ENCODE data around the gene CTNND2.

CTNND2 gene

DNA sequence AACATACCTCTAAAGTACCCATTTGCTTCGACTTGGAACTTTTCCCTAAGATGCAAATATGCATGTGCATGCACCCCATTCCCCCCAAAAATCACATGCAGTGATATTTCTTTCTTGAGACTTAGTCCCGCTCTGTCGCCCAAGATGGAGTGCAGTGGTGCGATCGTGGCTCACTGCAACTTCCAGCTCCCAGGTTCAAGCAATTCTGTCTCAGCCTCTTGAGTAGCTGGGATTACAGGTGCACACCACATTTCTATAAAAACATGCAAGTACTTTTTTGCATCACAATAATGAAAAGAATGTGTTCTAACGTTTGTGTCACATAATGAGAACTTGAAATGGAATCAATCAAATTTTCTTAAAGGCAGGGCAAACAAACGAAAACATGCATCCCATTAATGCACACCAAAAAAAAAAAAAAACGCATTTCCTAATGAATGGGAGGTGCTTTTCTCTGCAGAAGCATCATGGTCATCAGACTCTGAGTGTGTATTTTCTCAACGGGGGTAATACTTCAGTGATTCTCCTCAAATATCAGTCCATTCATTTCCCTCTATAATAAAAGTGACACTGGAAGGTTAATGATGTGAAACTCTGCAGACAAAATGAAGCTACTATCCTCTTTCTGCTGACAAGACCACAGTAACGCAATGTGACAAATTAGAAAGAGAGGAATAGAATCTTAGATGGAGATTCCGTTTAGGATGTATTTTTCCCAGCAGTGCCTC, 389.4 kb downstream of the CTNND2 start:
- DNase-seq (ENCODE audit: low read depth): no peak

DNA sequence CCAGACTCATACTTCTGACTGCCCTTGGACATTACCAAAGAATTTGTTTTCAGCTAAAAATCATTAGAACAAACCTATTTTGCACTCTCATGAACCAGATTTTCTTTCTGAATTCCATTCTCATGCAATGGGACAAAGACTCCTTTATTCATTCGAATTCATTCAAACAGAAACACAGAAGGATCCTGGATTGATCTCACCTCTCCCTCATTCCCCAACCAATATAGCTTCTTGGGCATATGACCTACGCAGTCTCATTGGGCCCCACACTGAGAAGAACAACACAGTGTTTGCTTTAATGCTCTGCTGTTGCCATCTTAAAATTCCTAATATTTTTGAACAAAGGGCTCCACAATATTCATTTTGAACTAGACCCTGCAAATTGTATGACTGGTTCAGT, 392.4 kb downstream of the CTNND2 start:
- DNase-seq (ENCODE audit: low read depth): no peak

DNA sequence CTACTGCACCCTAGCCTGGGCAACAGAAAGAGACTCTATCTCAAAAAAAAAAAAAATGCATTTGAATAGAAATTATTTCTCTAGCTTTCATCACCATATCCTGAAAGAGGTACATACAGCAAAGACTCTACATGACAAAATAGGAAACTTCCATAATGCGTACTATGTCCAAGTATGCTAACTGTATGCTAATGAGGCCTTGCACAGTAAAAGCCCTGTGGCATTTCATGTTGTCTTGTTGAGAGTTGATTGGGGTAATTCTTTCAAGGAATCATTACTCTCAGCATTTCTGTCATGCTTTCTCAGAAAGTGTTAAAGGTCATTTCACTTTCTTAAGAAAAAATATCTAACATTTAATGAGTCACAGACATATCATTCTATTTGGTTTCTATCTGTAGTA, 393.4 kb downstream of the CTNND2 start:
- no peak for DNase-seq (ENCODE audit: low read depth)

DNA sequence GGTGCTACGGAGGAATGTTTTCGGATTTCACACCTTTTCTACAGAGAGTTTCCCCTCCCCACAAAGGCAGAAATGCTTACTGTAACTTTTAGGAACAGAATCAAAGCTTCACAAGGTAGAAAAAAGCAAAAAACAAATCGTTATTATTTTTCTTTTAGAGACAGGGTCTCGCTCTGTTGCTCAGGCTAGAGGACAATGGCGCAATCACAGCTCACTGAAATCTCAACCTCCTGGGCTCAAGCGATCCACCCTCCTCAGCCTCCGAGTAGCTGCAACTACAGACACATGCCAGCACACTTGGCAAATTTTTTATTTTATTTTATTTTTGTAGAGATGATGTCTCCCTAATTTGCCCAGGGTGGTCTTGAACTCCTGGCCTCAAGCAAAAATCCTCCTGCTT, 394.5 kb downstream of the CTNND2 start:
- DNase-seq (ENCODE audit: low read depth): no peak

DNA sequence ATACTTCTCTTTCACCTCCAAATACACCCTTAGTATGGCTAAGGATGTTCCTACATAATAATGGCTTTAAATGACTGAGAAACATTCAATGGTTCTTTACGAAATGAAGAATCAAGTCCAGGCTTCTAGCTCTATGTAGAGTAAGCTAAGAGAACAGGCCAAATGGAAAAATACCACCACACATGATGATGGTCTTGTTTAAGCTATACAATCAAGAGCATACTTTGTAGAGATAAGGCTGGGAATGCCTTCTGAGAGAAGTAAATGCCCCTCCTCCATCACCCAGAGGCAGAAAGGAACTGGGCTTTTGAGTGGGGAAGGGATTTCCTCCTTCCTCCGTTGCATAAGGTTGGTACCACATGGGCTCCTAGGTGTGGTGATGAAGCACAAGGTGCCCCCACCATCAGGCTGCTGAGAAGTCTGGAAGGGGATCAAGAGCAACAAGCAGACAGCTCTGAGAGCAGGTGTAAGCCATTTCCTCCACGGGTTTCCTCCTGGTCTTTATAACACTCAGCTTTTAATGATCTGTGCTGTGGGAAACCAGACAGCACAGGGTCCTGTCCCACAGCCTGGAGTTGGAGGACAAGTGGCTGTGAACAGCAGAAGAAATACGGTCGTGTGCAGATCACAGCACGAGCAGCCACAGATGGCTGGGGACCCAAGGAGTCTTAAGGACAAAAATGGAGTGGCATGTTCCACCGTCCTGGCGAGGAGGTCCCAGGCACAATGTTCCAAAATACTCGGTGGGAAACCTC, 396.9 kb downstream of the CTNND2 start:
- no peak for DNase-seq (ENCODE audit: low read depth)

DNA sequence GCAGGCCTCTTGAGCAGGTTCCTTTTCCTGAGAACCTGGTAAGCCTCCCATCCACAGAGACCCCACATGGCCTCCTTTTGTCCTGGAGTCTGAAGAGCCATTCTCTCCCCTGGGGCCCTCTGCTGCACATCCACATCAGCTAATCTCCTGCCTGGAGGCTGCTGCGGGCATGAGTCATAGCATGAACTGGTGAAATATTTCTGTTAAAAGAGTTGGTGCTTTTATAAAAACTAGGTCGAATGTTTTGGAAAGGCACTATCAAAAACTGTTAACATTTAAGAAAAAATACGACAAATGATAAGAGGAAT, 399.4 kb downstream of the CTNND2 start:
- no peak for DNase-seq (ENCODE audit: low read depth)

DNA sequence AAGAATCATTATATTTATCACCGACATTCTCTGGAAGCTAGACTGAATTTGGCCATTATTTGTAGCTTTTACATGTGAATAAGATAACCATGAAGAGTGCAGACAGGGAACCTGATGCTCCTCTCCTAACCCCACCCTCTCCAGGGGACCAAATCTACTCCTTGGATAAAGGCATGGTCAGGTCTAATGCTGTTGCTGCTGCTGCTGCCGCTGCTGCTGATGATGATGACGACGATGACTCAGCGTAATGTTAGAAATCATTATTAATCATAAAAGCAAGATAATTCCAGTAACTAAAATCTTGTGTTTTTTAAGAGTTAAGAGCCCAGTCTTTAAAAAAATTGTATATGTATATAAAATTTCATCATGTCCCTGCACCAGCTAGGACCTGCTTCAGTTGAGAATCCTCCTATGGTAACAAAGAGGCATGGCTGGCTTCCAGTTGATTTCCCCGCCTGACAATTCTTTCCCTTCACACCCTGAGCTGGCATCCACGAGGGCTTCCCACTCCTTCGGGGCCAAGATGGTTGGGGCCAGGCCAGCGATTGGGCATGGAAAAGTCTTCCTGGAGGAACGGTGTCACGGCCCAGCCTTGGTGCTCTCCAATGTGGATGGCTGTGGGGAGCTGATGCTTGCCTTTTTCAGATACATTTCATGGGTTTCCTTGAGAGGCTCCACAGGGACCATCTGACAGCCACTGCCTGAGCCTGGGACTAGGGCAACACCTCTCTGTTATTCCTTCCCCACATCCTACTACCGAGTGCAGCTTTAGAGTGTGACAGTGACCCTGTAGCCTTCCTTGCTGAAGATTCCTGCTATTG, 400.0 kb downstream of the CTNND2 start:
- DNase-seq (ENCODE audit: low read depth): no peak

DNA sequence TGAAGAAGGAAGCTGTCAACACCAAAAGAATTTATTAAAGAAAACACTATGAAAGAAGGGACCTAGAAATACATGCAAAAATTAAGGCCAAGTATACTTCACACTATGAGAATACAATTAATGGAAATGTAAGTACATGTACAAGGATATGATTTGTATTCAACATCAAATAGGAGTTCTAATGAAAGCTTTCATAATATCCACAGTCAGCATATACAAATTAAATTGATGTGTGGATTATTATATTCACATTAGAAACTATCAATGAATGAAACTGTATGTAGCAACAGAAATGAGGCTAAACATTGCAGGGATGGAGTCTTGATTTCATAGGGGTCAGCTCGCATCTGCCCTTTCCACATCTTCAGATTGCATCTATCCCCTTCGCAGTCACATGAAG, 401.5 kb downstream of the CTNND2 start:
- no peak for DNase-seq (ENCODE audit: low read depth)

DNA sequence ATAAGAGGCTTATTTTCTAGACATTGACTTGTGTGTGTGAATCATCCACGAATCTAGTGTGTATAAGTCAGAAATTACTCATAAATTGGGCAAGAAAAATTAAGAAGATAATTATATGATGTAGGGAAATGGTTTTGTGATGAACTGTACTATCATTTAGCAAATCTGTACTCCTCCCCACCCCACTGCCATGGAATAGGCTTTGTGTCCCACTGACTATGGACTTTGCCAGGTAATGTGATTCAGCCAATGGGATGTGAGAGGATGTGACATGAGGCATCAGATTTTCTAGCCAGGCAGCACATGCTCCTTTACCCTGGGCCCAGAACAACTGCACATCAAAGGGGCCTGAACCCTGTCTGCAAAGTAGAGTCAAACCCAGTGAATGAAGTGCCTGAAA, 406.6 kb downstream of the CTNND2 start:
- no peak for DNase-seq (ENCODE audit: low read depth)

DNA sequence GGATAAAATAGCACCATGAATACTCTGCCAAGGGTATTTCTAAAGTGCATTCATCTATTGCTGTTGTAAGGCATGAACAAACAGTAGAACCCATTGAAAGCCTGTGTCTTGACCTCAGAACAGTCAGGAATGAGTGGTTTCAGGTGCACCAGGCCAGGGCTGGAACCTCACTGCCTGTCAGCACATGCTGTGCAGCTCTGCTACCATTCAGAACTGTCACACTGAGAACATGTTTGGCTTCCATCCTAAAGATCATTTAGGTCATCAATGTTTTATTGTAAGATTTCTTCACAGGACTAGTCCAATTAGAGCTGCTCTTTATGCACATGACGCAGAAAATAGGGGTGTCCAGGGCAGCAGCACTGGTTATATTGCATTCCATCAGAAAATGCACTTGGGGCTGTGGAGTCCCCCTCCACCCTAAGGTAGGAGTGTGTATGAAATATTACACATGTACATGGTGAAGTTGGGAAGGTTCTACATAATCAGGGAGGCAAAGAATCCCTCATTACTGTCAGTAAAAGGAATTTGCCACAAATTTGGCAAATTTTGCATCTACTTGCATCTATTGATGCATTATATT, 408.0 kb downstream of the CTNND2 start:
- DNase-seq (ENCODE audit: low read depth): no peak

DNA sequence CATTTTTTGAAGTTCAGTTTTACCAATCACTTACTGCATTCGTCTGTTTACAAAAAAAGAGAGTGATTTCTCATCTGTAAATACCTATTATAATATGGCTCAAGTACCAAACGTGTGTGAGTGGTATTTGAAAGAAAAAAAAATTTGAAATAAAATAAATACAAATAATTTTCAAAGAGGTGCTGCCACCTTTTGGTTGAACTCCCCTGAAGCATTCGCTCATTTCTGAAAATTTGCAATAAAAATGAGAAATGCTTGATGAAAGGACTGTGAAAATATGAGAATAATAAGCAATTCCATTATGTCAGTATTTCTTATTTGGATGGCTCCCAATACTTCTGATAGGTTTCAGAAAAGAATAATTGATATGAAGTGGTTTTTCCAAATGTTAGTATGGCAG, 409.9 kb downstream of the CTNND2 start:
- no peak for DNase-seq (ENCODE audit: low read depth)

DNA sequence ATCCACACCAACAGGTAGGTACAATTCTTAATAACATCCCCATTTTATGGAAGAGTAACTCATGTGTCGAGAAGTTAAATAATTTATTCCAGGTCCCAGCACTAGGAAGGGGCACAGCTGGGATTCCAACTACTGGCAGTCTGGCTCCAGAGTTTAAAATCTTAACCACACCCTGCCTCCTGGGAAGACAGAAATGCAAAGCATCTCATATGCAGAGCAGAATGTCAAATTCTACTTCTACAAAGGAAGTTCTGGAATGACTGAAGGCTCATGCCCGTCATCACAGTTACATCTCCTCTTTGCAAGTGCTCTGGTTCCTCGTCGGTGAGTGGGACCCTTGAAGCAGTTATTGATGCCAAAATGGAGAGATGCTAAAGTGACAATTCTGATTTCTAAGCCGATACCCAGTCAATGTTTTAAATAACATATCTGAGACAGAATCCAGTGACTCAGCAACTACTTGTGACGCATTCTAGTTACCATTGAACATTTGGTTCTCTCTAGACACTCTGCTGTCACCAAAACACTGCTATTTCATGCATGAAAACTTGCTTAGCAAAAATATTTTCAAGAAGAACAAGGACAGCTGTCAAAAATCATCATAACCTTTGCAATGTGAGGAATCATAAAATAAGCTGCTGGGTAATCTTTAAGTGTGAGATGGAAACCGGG, 412.7 kb downstream of the CTNND2 start:
- no peak for DNase-seq (ENCODE audit: low read depth)

DNA sequence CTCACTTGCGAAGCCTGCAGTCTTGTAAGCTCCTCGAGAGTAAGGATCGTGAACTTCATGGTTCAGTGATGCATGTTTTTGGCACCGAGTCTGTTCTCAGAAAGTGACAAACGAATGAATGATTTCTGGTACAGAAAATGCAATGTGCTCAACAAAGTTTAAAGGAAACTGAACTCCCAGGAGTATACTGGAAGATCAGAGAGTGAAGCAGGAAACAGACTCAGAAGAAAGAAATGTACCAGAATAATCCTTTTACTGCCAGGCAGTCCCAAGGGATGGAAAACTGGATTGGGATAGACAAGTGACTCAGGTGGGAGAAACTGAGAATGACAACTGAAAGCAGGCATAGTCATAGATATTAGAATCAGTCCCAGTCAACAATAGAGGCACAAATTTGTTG, 420.6 kb downstream of the CTNND2 start:
- DNase-seq (ENCODE audit: low read depth): no peak

DNA sequence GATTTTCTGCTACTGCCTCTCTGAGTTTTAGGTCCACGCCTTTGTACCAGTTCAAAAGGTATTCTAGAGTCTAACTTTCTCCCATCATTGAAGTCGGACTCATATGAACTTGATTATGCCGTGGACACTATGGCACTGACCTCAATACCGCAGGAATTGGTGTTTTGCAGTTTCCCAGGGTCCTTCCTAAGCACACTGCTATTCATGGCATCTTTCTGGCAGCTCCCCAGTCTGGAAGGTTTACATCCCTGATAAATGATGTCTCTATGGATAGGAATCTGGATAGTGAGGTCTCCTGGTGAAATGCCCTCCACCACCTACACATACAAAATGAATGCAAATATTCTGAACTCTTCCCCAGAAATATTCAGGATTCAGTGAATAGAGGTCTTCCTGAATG, 422.2 kb downstream of the CTNND2 start:
- DNase-seq (ENCODE audit: low read depth): no peak

DNA sequence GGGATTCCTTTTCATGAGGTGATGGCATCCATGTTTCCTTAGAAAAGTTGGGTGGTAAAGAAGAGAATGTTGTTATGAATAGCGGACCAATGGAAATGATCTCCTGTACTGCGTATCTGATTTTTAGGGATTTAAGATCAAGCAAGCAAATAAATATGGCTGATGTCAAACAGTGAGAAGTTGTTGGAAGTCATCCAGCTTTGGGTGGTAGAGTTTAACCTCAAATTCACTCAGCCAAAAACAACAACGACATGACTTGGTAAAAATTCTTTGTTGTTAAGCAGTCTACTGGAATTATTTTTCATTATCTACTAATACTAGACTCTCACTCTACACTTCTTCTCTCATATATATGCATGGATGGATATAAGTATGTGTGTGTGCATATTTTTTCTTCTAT, 426.5 kb downstream of the CTNND2 start:
- no peak for DNase-seq (ENCODE audit: low read depth)

DNA sequence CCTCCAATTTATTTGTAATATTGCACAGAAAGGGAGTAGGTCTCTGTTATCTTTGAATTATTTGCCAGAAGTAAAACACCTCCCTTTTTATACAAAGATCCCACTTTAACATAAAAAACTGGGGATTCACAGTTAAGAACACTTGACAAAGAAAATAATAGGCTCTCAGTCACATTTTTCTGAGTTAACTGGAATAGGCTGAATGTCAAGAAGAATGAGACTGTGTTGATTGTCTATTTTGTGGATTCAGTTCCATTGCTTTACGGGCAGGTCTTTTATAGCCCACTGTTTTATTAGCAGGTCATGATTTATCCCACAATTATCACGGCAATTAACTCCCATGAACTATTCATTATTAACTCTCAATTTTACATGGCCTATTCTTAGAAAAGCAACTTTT, 427.4 kb downstream of the CTNND2 start:
- DNase-seq (ENCODE audit: low read depth): no peak

DNA sequence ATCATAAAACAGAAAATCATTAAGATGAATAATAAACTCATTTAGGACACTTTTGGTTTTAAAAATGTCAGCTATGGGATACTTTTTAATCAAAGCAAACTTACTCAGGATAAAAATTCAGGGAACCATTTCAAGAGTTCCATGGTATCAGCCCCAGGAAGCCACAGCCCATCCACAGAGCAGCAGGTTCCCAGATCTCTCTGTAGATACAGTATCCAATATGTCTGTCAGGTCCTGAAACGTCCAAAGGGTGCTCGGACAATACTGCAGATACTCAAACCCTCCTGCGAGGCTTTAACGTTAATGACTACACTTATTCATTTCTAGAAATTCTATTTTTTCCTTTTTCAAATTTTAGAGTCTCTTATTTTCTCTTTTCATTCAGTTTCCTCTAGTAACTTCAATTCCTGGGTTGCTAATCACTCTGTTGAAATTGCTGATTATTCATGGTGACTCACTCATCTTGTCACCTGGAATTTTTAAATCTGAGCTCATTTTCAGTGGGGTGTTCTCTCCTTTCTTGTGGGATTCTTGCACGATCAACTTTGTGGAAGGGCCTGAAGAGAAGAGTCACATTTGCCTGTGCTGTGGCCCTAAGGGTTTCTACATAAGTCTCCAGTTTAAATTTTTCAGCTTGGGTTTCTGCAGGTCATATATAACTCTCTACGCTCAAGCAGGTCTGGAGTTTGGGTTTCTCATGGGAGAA, 435.8 kb downstream of the CTNND2 start:
- no peak for DNase-seq (ENCODE audit: low read depth)

DNA sequence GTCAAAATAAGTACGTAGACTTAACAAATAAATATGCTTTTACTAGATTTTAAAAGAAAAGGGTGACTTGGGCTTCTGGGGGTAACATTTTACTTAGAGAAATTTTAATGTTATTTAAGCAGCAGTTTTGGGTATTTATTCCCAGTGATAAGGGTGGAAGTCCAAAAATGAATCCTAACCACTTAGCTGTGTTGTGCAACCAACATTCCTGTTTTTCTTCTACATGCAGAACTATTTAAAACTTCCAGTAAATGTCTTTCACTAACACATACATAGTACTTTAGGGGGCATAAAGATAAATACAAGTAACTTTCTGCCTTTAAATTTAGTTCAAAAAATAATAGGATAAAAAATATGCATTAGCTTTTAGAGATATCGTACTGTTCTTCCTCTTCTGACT, 436.7 kb downstream of the CTNND2 start:
- no peak for DNase-seq (ENCODE audit: low read depth)

DNA sequence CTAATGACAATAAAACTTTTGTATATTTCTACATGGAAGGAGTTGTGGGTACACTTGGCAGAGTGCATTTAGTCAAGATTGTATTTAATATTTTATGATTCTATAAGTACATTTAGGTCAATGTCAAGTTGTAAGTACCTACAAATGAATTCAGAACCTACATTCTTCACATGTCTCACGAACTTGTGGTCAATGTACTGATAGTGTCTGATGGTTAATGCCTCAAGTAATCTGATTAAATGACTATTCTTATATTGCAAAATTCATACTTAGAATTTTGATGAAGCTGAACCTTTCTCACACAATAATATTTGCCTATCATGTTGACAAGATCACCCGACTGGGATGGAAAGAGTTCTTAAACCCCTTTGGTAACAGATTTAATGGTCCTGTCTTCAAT, 444.5 kb downstream of the CTNND2 start:
- DNase-seq (ENCODE audit: low read depth): no peak

DNA sequence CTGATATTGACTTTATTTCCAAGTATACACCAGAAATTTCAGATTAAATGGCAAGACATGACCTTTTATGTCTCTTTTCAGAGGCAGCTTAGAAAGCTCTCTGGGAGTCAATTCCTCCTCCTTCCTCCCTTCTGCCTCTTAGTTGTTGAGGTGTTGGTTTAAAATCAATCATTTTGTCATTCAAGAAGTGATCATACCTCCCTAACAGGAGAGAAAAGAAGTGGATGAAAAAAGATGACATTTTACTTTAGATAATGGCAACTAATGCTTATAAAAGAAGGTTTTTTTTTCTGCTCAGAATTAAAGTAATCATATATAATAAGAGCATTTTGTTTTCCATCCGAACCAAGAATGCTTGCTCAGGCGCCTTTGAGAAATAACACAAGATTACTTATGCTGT, 448.7 kb downstream of the CTNND2 start:
- DNase-seq (ENCODE audit: low read depth): no peak

DNA sequence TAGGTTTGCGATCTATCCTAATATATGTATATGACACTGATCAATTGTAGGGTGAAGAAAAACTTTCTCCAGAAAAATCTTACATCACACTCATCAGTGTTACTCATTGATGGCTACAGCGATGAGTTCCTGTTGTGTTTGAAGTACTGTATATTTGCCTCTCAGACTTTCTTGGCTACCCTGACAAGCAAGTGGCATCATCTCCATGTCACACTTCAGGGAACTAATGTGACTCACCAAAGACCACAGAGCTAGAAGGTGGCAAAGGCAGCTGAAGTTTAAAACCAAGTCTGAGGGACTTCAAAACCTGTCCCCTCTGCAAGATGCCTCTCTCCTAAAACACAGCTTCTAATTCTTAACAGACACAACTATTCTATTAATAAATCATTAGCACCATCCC, 451.4 kb downstream of the CTNND2 start:
- DNase-seq (ENCODE audit: low read depth): no peak

DNA sequence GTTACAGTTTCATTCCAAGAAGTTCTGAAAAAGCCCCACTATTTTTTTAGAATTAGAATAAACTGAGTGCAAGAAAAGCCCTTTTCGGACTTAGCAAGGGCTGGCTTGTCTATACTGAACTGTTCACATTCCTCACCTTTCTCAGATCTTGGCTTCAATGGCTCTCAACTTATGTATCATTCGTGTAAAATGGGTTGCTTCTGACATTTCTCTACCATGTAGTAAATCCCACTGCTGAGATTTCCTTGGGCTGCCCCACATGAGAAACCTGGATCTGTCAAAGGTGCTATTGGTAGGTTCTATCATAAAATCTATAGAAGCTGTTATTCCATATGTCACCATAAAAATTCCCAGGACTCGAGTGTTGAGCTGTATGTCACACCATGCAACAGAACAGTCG, 454.3 kb downstream of the CTNND2 start:
- no peak for DNase-seq (ENCODE audit: low read depth)

Data from fibroblast of the conjunctiva (primary cell).